Large intestine (tissue), 3 donors: Measurements from ENCODE around the gene TENT4B. TPM values are rescaled to one million over a fixed set of nuclear protein-coding genes. Genes with fewer than 3 reads are reported as not detected.
"Not testable (repeated sequence)": the region's sequence is repeated elsewhere in the genome, so short reads cannot be mapped to it uniquely, and the experiment has no call there.

Source experiments
- DNase-seq, 2 donors: peaks; one replicate each; pipeline versions ENCODE4 v3.0.0 to v3.0.0-alpha.2; 2013
- H3K27ac ChIP-seq: one replicate; pipeline ENCODE4 v1.5.1; 2013; ENCODE audit warnings: low read length
- H3K27me3 ChIP-seq: 2 replicates; pipeline ENCODE4 v1.6.1; 2013; ENCODE audit warnings: low read length; ENCODE audit not compliant: control insufficient read depth, insufficient read depth
- H3K36me3 ChIP-seq: 2 replicates; pipeline ENCODE4 v1.6.1; 2013; ENCODE audit warnings: low read length; ENCODE audit not compliant: control insufficient read depth, insufficient read depth
- H3K4me1 ChIP-seq: one replicate; pipeline ENCODE4 v1.6.1; 2013; ENCODE audit warnings: low read length; ENCODE audit not compliant: control insufficient read depth, insufficient read depth
- H3K4me3 ChIP-seq: one replicate; pipeline ENCODE4 v1.5.1; 2013; ENCODE audit warnings: low read length
- H3K9me3 ChIP-seq: one replicate; pipeline ENCODE4 v1.6.1; 2013; ENCODE audit warnings: mild to moderate bottlenecking, low read depth, low read length, moderate library complexity; ENCODE audit not compliant: control insufficient read depth
- WGBS: methylation state at CpG from one replicate; pipeline ENCODE4 v1.1.5; 2013; ENCODE audit warnings: low lambda C conversion rate; ENCODE audit not compliant: insufficient coverage; 5-methylcytosine and 5-hydroxymethylcytosine counted together
- polyA plus RNA-seq: library from polyadenylated mRNA; unstranded; fragments of 120-200 nt; gene quantifications from one replicate; pipeline ENCODE4 v1.2.1, GENCODE V29; 2013

TENT4B gene
- polyA plus RNA-seq, 1 donor = 17.2 TPM

DNA sequence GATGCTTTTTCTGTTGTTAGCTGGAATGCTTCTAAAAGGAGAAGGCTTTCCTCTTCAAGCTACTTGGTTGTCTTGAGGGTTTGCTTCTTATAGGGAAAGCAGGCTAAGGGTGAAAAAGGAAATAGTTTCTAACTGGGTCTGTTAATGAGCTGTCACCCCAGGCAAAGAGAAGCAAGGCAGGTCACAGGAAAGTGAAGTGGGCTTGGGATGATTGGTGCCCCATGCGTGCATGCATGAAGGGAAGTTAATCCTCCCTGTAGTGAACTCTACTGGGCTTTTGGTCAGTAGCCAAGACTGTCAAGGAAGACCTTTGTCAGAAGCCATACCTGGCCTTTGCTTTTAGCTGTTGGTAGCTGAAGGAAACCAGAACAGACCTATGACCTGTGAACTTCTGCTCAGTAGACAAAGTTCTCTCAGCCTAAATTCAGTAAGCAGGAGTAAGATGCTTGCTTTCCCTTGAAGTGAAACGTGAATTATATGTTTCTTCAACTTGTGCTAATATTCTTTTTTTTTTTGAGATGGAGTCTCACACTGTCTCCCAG lies 16.5 kb downstream of the TENT4B start:
- no peaks in the 10 kb centered on the region for H3K27me3 ChIP-seq
- no peak overlapping the region for H3K27ac ChIP-seq
- H3K4me1 ChIP-seq = peaks cover 10% of the 10 kb centered on the region
- 67% methylated on average over 1 of the region's 2 CpGs for WGBS
- H3K9me3 ChIP-seq = no peaks in the 10 kb centered on the region
- no peak overlapping the region for H3K4me3 ChIP-seq
- H3K36me3 ChIP-seq = no peaks in the 10 kb centered on the region
- DNase-seq = peak in 1 of 2 donors; percentile 22

GRCh38 chr16:50171773-50172172 lies 18.7 kb downstream of the TENT4B start:
- not testable (repeated sequence) for H3K36me3 ChIP-seq, H3K9me3 ChIP-seq, H3K4me1 ChIP-seq, DNase-seq, H3K27me3 ChIP-seq, H3K27ac ChIP-seq, H3K4me3 ChIP-seq
- no CpG with 5 or more reads among the region's 4 CpGs for WGBS

GRCh38 chr16:50172195-50172922 lies 19.3 kb downstream of the TENT4B start:
- Histone ChIP-seq H3K27ac (no peak overlapping the region), H3K9me3 (no peaks in the 10 kb centered on the region), H3K36me3 (peaks cover 6% of the 10 kb centered on the region), H3K4me1 (peaks cover 8% of the 10 kb centered on the region), H3K4me3 (no peak overlapping the region), H3K27me3 (no peaks in the 10 kb centered on the region)
- no CpG with 5 or more reads among the region's 4 CpGs for WGBS
- DNase-seq = no peak

GRCh38 chr16:50173316-50173715 lies 20.2 kb downstream of the TENT4B start:
- Histone ChIP-seq H3K27me3 (no peaks in the 10 kb centered on the region), H3K4me3 (no peak overlapping the region), H3K36me3 (peaks cover 6% of the 10 kb centered on the region), H3K27ac (no peak overlapping the region), H3K4me1 (peaks cover 3% of the 10 kb centered on the region), H3K9me3 (no peaks in the 10 kb centered on the region)
- DNase-seq = no peak
- 100% methylated on average over 1 of the region's 5 CpGs for WGBS

DNA sequence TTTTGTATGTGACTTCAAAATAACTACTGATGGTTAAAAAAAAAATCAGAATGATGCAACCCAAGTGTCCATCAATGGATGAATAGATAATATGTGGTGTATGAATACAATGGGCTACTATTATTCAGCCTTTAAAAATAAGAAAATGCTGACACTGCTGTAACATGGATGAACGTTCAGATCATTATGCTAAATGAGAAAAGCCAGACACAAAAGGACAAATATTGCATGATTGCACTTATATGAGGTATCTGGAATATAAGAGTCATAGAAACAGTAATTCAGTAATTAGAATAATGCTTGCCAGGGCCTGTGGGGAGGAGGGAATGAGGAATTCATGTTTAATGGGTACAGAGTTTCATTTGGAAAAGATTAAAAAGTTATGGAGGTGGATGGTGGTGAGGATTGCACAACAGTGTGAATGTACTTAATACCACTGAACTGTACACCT lies 25.4 kb downstream of the TENT4B start:
- H3K36me3 ChIP-seq = peaks cover 6% of the 10 kb centered on the region
- H3K27ac ChIP-seq = no peak overlapping the region
- H3K4me1 ChIP-seq = no peaks in the 10 kb centered on the region
- no peak for DNase-seq
- WGBS = 88% methylated on average over 1 of the region's 1 CpG
- H3K9me3 ChIP-seq = no peaks in the 10 kb centered on the region
- no peak overlapping the region for H3K4me3 ChIP-seq
- H3K27me3 ChIP-seq = no peaks in the 10 kb centered on the region

GRCh38 chr16:50182441-50182840 lies 29.3 kb downstream of the TENT4B start:
- peaks cover 19% of the 10 kb centered on the region for H3K4me1 ChIP-seq
- DNase-seq = no peak
- H3K4me3 ChIP-seq = no peak overlapping the region
- H3K27ac ChIP-seq = no peak overlapping the region
- no peaks in the 10 kb centered on the region for H3K27me3 ChIP-seq
- H3K36me3 ChIP-seq = no peaks in the 10 kb centered on the region
- H3K9me3 ChIP-seq = no peaks in the 10 kb centered on the region

- Histone ChIP-seq H3K27me3 (no peaks in the 10 kb centered on the region), H3K4me3 (no peak overlapping the region), H3K9me3 (no peaks in the 10 kb centered on the region), H3K4me1 (peaks cover 19% of the 10 kb centered on the region), H3K27ac (no peak overlapping the region), H3K36me3 (no peaks in the 10 kb centered on the region)
- DNase-seq = no peak
- no CpG with 5 or more reads among the region's 4 CpGs for WGBS
Observed at GRCh38 chr16:50183316-50183715, 30.2 kb downstream of the TENT4B start.

DNA sequence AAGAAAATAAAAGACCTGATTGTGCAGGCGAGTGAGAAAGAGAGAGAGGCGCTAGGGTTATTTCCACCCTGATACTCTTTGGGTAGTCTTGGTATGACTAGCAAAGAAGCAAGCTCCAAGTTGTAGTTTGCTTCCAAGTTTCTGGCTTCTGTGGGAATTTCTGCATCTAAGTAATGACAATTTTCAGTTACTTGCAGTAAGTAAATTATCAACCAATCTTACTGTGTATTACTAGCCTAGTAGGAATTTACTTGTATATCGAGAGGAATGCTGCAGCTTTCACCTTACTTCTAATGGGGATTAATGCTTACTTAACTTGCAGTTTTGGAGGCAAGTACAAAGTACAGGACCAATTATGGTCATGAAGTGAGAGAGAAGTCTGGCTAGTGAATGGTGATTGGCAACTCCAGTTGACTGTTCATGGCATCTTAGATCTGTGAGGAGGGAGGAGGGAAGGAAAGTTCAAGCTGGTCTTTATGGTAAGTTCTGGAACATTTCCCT lies 31.9 kb downstream of the TENT4B start:
- DNase-seq = peak; percentile 67 to 83
- WGBS = 20% methylated on average over 1 of the region's 3 CpGs
- no peaks in the 10 kb centered on the region for H3K9me3 ChIP-seq
- H3K4me1 ChIP-seq = peaks cover 19% of the 10 kb centered on the region
- H3K27me3 ChIP-seq = no peaks in the 10 kb centered on the region
- no peak overlapping the region for H3K4me3 ChIP-seq
- H3K36me3 ChIP-seq = no peaks in the 10 kb centered on the region
- no peak overlapping the region for H3K27ac ChIP-seq

- H3K27ac ChIP-seq = no peak overlapping the region
- no peaks in the 10 kb centered on the region for H3K27me3 ChIP-seq
- 83% methylated on average over 1 of the region's 3 CpGs for WGBS
- DNase-seq = no peak
- H3K36me3 ChIP-seq = no peaks in the 10 kb centered on the region
- H3K9me3 ChIP-seq = no peaks in the 10 kb centered on the region
- H3K4me3 ChIP-seq = no peak overlapping the region
- H3K4me1 ChIP-seq = peaks cover 19% of the 10 kb centered on the region
Observed at GRCh38 chr16:50188619-50189136, 35.6 kb downstream of the TENT4B start.

- WGBS = 100% methylated on average over 1 of the region's 2 CpGs
Observed at GRCh38 chr16:50190292-50190691, 37.2 kb downstream of the TENT4B start.

More at GRCh38 chr16:50190292-50190691, 37.2 kb downstream of the TENT4B start:
- Histone ChIP-seq H3K4me3 (no peak overlapping the region), H3K36me3 (no peaks in the 10 kb centered on the region), H3K9me3 (no peaks in the 10 kb centered on the region), H3K27ac (no peak overlapping the region), H3K4me1 (peaks cover 8% of the 10 kb centered on the region), H3K27me3 (no peaks in the 10 kb centered on the region)
- DNase-seq = no peak
